Skeletal muscle satellite cell (primary cell): ENCODE data around the gene PLAC8L1. TPM values are rescaled to one million over a fixed set of nuclear protein-coding genes. Genes with fewer than 3 reads are reported as not detected.

Experiments used
- H3K27me3 ChIP-seq: 2 replicates; pipeline ENCODE4 v1.7.0; 2013; ENCODE audit warnings: low read length; ENCODE audit not compliant: control insufficient read depth, insufficient read depth
- H3K36me3 ChIP-seq: 2 replicates; pipeline ENCODE4 v1.7.0; 2013; ENCODE audit warnings: mild to moderate bottlenecking, control low read depth, low read length; ENCODE audit not compliant: insufficient read depth
- H3K4me1 ChIP-seq: 2 replicates; pipeline ENCODE4 v1.7.0; 2013; ENCODE audit warnings: low read length; ENCODE audit not compliant: control insufficient read depth, insufficient read depth
- H3K4me2 ChIP-seq: 2 replicates; pipeline ENCODE4 v1.7.0; 2013; ENCODE audit warnings: mild to moderate bottlenecking, low read length
- H3K4me3 ChIP-seq: 2 replicates; pipeline ENCODE4 v1.7.0; 2013; ENCODE audit warnings: low read length
- H3K9ac ChIP-seq: 2 replicates; pipeline ENCODE4 v1.7.0; 2013; ENCODE audit warnings: mild to moderate bottlenecking, low read depth, low read length, moderate library complexity
- H3K9me3 ChIP-seq: replicated peaks from 2 replicates; pipeline ENCODE4 v1.7.0; 2013; ENCODE audit warnings: mild to moderate bottlenecking, control low read depth, low read length
- small RNA-seq: library from RNA; depleted of rRNA; stranded (forward); fragments of <200 nt; gene quantifications from one replicate; pipeline ENCODE3, GENCODE V24; 2012

Gene PLAC8L1

GRCh38 chr5:146041180-146041789, 64.1 kb downstream of the PLAC8L1 start:
- H3K27me3 ChIP-seq = no peaks in the 10 kb centered on the region
- peaks cover 10% of the 10 kb centered on the region for H3K4me1 ChIP-seq
- H3K9ac ChIP-seq = no peak overlapping the region
- H3K36me3 ChIP-seq = no peaks in the 10 kb centered on the region
- H3K9me3 ChIP-seq = no peaks in the 10 kb centered on the region
- H3K4me2 ChIP-seq = no peak overlapping the region
- H3K4me3 ChIP-seq = no peak overlapping the region

GRCh38 chr5:146040527-146040926, 64.8 kb downstream of the PLAC8L1 start:
- no peaks in the 10 kb centered on the region for H3K27me3 ChIP-seq
- H3K4me1 ChIP-seq = peaks cover 10% of the 10 kb centered on the region
- no peaks in the 10 kb centered on the region for H3K9me3 ChIP-seq
- H3K36me3 ChIP-seq = no peaks in the 10 kb centered on the region
- no peak overlapping the region for H3K9ac ChIP-seq
- no peak overlapping the region for H3K4me2 ChIP-seq
- H3K4me3 ChIP-seq = no peak overlapping the region

GRCh38 chr5:146039420-146039819, 66.0 kb downstream of the PLAC8L1 start:
- H3K4me1 ChIP-seq = peaks cover 10% of the 10 kb centered on the region
- H3K4me3 ChIP-seq = no peak overlapping the region
- no peak overlapping the region for H3K9ac ChIP-seq
- no peaks in the 10 kb centered on the region for H3K9me3 ChIP-seq
- no peaks in the 10 kb centered on the region for H3K36me3 ChIP-seq
- no peak overlapping the region for H3K4me2 ChIP-seq
- no peaks in the 10 kb centered on the region for H3K27me3 ChIP-seq

- H3K4me3 ChIP-seq = no peak overlapping the region
- no peaks in the 10 kb centered on the region for H3K27me3 ChIP-seq
- H3K9ac ChIP-seq = no peak overlapping the region
- H3K9me3 ChIP-seq = no peaks in the 10 kb centered on the region
- H3K4me2 ChIP-seq = no peak overlapping the region
- no peaks in the 10 kb centered on the region for H3K36me3 ChIP-seq
- no peaks in the 10 kb centered on the region for H3K4me1 ChIP-seq
These were observed 70.8 kb downstream of the PLAC8L1 start for GRCh38 chr5:146034605-146035004.

Small RNA genes within 50 kb of the gene (small RNA-seq; reads per million reads assigned to genes)
- gene AC091959.1 = not detected
